GM21528 (cell line): ENCODE data around the gene DEFB126.
"Not testable (repeated sequence)": the region's sequence is repeated elsewhere in the genome, so short reads cannot be mapped to it uniquely, and the experiment has no call there.

Experiments
- ATAC-seq: cut with Tn5 transposase; IDR thresholded peaks from one replicate; pipeline ENCODE4 v1.9.1; 2021; ENCODE audit warnings: mild to moderate bottlenecking, moderate library complexity; ENCODE audit not compliant: unreplicated experiment, low FRiP score

Gene DEFB126, protein sequence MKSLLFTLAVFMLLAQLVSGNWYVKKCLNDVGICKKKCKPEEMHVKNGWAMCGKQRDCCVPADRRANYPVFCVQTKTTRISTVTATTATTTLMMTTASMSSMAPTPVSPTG

DNA sequence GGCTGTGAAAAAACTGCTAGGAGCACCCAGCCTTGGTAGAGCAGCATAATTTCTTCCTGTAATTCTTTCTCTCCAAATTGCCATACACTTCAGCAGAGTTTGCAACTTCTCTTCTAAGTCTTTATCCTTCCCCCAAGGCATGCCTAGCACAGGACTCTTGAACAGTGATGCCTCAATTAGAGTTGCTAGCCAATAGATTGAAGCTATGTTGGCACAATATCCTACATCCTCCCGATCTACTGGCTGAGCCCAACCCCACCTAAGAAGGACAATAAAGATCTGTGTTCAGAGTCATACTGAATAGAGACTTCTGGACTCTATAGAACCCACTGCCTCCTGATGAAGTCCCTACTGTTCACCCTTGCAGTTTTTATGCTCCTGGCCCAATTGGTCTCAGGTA, at the start of gene DEFB126:
Gene DEFB126 (plus strand): TSS at position 301 of the 400 bp plus-strand sequence. CDS start 39 bp downstream, at position 340.
- no peak for ATAC-seq

DNA sequence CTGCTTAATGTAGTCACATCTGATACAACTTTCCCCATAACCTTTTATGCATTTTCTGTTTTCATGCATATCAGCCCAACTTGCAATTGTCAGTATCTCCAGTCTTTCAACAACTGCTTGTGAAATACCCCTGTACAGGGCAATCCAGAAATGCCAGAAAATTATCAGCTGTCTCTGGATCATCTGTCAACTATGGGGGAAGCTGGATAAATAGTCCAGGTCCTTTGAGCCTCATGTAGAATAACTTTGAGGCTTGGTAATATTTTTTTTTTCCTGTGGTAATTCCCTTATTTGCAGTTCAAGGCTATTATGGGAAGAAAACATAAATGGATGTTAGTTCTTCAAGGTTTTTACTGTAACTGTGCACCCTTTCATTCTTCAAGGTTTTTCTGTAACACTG, 48.7 kb upstream of the DEFB126 start:
- ATAC-seq, result no peak

DNA sequence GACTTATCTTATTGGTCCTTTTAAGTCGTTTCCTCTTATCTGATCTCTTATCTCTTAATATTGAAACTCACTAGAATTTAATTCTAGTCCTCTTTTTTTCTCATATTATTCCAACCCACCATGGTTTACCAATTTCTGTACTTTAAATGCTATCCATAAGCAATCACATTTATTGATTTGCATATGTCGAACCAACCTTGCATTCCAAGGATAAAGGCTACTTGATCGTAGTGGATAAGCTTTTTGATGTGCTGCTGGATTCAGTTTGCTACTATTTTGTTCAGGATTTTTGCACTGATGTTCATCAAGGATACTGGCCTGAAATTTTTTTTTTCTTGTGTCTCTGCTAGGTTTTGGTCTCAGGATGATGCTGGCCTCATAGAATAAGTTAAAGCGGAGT, 47.2 kb upstream of the DEFB126 start:
- no peak for ATAC-seq

DNA sequence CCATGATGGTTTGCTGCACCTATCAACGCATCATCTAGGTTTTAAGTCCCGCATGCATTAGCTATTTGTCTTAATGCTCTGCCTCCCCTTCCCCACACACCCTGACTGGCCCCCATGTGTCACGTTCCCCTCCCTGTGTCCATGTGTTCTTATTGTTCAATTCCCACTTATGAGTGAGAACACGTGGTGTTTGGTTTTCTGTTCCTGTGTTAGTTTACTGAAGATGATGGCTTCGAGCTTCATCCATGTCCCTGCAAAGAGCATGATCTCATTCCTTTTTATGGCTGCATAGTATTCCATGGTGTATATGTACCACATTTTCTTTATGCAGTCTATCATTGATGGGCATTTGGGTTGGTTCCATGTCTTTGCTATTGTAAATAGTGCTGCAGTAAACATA, 44.7 kb upstream of the DEFB126 start:
- ATAC-seq, result not testable (repeated sequence)

DNA sequence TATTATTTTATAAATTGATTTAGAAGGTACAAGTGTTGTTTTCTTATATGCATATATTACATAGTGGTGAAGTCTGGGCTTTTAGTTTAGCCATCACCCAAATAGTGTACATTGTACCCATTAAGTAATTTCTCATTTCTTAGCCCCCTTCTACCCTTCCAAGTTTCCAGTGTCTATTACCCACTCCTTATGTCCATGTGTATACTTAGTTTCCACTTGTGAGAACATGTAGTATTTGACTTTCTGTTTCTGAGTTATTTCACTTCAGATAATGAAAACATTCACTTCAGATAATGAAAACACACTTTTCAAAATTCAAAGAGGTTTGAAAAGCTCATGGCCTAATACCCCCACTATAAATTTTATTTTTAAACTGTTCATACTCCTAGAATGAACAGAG, 40.4 kb upstream of the DEFB126 start:
- no peak for ATAC-seq

DNA sequence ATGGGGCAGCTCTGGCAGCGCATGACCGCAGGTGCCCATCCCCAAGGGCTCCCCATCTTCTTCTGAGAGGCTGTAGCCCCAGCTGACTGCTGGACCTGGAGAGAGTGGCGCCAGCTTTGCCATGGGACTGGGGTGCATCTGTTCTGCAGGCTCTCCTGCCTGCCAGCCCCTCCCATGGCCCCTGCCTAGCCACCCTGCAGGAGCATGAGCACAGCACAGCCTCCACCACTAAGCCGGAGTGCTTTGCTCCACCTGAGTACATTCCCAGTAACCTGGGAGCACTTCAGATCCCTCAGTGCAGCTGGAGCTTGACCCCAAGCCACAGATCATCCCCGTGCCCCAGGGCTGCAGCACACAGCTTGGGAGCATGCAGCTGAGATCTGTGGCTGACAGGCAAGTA, 38.9 kb upstream of the DEFB126 start:
- no peak for ATAC-seq

DNA sequence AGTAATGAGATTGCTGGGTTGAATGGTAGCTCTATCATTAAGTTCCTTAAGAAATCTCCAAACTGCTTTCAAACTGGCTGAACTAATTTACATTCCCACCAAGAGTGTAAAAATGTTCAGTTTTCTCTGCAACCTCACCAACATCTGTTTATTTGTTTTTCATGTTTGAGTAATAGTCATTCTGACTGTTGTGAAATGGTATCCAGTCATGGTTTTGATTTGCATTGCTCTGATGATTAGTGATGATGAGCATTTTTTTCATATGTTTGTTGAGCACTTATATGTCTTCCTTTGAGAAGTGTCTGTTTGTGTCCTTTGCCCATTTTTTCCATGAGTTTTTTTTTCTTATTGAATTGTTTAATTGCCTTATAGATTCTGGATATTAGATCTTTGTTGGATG, 30.0 kb upstream of the DEFB126 start:
- no peak for ATAC-seq

DNA sequence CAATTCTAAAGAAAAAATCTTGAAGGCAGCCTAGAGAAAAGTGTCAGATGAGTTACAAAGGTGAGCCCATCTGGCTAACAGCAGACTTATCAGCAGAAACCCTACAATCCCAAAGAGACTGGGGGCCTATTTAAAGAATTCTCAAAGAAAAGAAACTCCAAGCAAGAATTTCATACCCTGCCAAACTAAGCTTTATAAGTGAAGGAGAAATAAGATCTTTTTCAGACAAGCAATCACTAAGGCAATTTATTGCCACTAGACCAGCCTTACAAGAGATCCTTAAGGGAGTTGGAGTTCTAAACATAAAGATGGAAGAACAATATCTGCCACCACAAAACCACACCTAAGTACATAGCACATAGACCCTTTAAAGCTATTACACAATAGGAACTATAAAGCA, 24.9 kb upstream of the DEFB126 start:
- no peak for ATAC-seq

DNA sequence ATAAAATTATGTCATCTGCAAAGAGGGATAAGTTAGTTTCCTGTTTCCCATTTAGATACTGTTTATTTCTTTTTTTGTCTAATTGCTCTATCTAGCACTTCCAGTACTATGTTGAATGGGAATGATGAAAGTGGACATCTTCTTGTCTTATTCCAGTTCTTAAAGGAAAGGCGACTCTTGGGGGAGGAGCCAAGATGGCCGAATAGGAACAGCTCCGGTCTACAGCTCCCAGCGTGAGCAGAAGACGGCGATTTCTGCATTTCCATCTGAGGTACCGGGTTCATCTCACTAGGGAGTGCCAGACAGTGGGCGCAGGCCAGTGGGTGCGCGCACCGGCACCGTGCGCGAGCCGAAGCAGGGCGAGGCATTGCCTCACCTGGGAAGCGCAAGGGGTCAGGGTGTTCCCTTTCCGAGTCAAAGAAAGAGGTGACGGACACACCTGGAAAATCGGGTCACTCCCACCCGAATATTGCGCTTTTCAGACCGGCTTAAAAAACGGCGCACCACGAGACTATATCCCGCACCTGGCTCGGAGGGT, 12.5 kb upstream of the DEFB126 start:
- ATAC-seq, result not testable (repeated sequence)

DNA sequence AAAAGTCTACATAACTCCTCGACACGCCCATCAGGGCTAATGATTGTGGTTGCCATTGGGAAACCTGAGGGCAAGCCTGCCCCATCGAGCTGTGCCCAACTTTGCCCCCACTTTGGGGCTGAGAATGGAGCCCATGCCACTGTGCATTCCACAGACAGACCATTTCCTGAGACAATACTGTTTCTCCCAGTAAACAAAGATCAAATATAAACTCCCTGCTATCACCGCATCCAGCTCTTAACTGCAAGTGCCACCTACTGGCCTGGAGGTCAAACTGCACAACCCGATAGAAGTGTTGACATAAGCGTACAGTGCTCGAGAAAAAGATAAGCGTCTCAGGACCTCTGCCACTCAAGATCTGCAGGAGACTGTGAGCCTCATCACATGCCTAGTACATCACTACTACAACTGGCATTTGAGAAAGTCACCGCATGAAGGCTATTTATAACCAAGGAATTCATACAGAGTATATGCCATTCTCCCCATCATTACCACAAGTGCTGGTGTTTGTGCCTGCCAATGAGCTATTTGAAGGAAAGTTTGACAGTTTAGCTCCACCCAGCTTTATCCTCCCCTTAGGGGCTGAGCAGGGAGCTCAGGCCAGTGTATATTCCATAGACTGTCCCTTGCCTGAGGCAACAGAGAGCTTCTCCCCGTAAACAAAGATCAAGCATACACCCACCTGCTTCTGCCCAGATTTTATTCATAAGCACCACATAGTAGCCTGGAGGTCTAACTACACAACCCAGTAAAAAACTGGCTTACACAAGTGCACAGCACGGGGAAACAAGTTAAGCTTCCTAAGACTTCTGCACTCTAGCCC, 4.5 kb upstream of the DEFB126 start:
- ATAC-seq, result no peak

DNA sequence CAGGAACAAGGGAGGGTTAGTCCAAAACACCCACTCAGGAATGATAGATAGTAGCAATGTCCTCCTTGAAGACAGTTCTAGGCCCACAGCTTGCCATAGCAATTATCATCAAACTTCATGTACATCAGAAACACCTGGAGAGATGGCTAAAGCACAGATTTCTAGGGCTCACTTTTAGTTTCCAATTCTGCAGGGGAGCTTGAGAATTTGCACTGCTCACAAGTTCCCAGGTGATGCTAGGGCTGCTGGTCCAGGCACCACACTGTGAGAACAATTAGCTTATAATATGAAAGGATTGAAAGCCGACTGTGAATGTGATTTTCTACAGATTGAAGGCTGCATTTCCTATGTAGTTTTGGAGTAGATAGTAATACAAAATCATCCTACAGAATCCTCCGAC, 3.5 kb downstream of the DEFB126 start:
- ATAC-seq, result no peak

DNA sequence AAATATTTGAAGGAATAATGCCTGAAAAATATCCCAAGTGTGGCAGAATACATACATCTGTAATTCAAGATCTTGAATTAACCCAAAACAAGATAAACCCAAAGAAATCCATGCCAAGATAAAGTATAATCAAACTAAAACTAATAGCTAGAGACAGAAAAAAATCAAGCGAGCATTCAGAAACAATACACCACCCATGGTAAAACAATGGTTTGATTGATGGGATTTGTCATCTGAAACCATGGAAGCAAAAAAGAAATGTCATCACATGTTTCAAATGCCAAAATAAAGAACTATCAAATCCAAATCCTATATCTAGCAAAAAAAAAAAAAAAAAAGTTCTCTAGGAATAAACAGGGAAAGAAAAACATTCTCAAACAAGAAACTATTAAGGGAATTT, 9.7 kb downstream of the DEFB126 start:
- no peak for ATAC-seq

DNA sequence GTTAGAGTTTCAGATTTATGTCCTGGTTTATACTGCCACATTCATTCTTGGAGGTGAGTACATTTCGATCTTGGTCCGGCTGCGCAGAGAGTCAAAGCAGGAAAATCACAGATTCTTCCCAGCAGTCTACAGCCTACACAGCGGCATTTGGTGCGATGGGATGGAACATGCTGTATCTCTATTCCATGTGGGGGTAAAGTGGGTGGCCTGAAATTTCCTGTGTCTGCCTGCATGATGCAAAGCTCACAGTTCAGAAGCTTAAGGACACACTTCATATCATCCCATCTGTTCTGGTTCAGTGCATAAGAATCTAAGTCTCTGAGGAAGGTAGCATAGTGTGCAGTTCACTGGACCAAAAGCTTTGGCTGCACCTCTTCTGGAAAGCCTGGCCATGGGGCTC, 14.8 kb downstream of the DEFB126 start, which contains the start of gene DEFB127:
Gene DEFB127 (plus strand): TSS at position 301 of the 400 bp plus-strand sequence. CDS start 91 bp downstream, at position 392.
- ATAC-seq, result no peak

DNA sequence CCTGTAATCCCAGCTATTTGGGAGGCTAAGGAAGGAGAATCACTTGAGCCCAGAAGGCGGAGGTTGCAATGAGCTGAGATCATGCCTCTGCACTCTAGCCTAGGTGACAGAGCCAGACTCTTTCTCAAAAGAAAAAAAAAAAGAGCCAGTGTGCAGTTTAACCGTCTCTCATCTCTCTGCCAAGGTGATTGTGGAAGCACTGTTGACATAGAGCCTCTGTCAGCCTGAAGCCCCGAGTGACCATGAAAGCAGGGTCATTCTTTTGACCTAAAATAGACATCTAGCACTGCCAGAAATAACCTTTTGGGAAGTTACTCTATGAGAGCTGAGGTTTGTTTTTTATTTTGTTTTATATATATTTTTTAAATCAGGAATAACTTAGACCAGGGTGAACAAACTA, 22.2 kb downstream of the DEFB126 start:
- ATAC-seq, result no peak

DNA sequence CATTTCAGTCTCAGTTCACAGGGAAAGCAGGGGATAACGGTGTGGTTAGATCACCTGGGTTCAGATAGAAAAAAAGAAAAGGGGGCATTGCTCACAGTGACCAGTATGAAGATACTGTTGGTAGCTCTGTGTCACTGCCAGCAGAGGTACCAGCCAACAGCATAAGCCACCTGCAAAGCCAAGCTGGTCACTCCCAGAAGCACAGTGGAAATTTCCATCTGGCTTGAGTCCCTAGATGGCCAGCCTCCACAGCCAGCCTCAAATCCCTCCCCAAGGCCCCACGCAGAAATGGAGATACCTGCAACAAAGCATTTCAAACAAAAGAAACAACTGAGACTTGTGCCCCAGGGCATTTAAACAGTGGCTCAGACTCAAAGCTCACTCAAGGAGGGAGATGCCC, 26.5 kb downstream of the DEFB126 start:
- ATAC-seq, result no peak

DNA sequence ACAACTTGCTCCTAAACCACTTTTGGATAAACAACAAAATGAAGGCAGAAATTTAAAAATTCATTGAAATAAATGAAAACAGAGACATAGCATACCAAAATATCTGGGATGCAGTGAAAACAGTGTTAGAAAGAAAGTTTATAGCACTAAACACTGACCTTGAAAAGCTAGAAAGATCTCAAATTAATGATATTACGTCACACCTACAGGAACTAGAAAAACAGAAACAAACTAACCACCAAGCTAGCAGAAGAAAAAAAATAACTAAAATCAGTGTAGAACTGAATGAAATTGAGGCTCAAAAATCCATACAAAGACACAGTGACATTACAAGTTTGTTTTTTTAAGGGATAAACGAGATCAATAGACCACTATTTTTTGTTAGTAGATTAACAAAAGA, 41.9 kb downstream of the DEFB126 start:
- no peak for ATAC-seq

DNA sequence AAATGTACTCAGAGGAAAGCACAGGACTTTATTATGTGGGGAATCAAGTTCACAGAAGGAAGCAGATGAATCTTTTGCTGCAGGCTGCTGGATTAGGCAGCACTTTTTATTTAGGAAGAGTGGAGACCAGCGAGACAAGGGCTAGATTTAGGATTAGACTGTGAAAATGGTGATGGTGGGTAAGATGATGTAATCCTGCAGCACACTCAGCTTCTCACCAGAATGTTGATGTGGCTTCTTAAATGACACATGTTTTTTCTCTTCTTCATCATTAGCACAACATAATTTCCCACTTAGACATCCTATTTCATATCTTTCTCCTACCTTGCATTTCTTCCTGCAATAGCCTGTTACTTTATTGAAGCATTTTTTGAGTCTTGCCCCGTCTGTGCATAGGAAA, 45.3 kb downstream of the DEFB126 start:
- ATAC-seq, result no peak

DNA sequence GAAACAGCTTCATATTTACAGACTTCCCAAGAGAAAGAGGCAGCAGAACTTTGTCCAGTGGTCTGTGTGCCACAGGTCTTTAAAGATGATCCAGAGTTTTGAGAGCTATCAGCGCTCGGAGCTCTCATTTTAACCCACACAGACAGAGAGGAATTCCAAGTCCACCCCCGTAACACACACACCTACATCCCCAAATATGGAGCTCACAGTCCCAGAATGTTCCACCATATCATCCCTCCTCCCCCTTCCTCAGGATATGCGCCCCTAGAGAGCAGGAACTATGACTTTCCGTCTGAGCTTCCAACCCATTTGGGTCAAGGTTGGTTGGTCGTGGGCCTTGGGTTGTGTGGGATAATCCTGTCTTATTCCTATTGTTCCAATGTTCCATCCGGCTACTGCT, 47.2 kb downstream of the DEFB126 start, which contains the start of gene DEFB128:
Gene DEFB128 (minus strand): TSS at position 101 of the 400 bp plus-strand sequence. CDS start 88 bp downstream, at position 13.
- no peak for ATAC-seq
